ENCODE data around the gene LRRC7. TPM values are rescaled to one million over a fixed set of nuclear protein-coding genes. Genes with fewer than 3 reads are reported as not detected.

Gene LRRC7
- total RNA-seq, 1 experiment from 2014 or later, result not detected

DNA sequence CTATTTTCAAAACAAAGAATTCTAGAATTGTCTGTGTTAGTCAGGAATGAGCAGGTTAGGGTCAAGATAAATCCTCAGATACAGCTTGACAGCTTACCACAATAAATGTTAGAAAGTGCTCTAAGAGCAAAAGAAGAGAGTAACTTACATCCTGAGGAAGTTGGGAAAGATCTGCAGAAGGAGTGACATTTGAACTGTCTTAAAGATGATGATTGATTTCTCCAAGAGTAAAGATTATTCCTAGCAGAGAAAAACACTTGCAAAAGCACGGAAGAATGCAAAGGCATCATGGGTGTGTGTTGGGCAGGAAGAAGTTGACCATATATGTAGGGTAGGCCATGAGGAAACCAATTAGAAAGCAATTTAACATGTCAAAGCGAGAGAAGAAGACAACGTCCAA lies 175.4 kb downstream of the LRRC7 start:
- CTCF ChIA-PET, result no interaction called here
- no peak for DNase-seq (ENCODE audit: low spot score)
- no TSS peak for BruUV-seq (replicated peaks)
- intact Hi-C loops (cut with micrococcal nuclease; ENCODE audit: unreplicated experiment), result no loop called here
- TF ChIP-seq EZH2 (IDR thresholded peaks at IDR 0.05; ENCODE audit: borderline replicate concordance, low read depth, low read length, poor library complexity, severe bottlenecking) (no peak), CTCF (conservative IDR thresholded peaks at IDR 0.05; ENCODE audit: low read depth, low read length) (no peak)
- no peak overlapping the region for H3K4me3 ChIP-seq (ENCODE audit: low read depth, low read length, poor library complexity, severe bottlenecking)
- H3K9me3 ChIP-seq (ENCODE audit: low read depth, low read length, poor library complexity, severe bottlenecking), result no peaks in the 10 kb centered on the region
- H3K36me3 ChIP-seq (ENCODE audit: insufficient read depth, low read length, poor library complexity, severe bottlenecking), result no peaks in the 10 kb centered on the region
- H3K27ac ChIP-seq (ENCODE audit: low read depth, low read length, poor library complexity, severe bottlenecking), result no peak overlapping the region
- peaks cover 2% of the 10 kb centered on the region for H3K4me1 ChIP-seq (ENCODE audit: insufficient read depth, low read length, poor library complexity, severe bottlenecking)
- no peaks in the 10 kb centered on the region for H3K27me3 ChIP-seq (replicated peaks; ENCODE audit: insufficient read depth, low read depth, low read length, poor library complexity)
- POLR2A ChIA-PET (ENCODE audit: low non-redundant PET), result no interaction called here

DNA sequence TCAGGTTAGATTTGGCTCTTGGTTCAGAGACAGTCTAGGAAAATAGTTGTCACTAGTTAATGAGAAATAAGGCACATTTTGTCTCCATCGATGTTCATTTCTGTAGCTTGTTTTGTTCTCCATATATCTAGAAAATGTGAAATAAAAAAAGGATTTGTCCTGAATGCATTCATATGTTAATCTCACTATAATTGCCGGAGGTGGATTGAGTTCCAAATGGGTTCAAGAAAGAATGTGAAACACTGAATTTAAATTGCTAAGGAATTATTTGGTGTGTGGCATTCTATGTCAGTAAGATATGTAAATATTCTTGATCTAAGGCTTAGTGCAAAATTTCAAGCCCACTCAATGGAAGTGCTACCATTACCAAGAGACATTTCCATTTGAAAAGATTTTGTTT lies 176.7 kb downstream of the LRRC7 start:
- Histone ChIP-seq H3K4me1 (ENCODE audit: insufficient read depth, low read length, poor library complexity, severe bottlenecking) (no peaks in the 10 kb centered on the region), H3K9me3 (ENCODE audit: low read depth, low read length, poor library complexity, severe bottlenecking) (no peaks in the 10 kb centered on the region), H3K27me3 (replicated peaks; ENCODE audit: insufficient read depth, low read depth, low read length, poor library complexity) (no peaks in the 10 kb centered on the region), H3K4me3 (ENCODE audit: low read depth, low read length, poor library complexity, severe bottlenecking) (no peak overlapping the region), H3K27ac (ENCODE audit: low read depth, low read length, poor library complexity, severe bottlenecking) (no peak overlapping the region), H3K36me3 (ENCODE audit: insufficient read depth, low read length, poor library complexity, severe bottlenecking) (no peaks in the 10 kb centered on the region)
- no TSS peak for BruUV-seq (replicated peaks)
- intact Hi-C loops (cut with micrococcal nuclease; ENCODE audit: unreplicated experiment), result no loop called here
- DNase-seq (ENCODE audit: low spot score), result no peak
- CTCF ChIA-PET, result no interaction called here
- no peak for TF ChIP-seq CTCF (conservative IDR thresholded peaks at IDR 0.05; ENCODE audit: low read depth, low read length)
- no peak for TF ChIP-seq EZH2 (IDR thresholded peaks at IDR 0.05; ENCODE audit: borderline replicate concordance, low read depth, low read length, poor library complexity, severe bottlenecking)
- POLR2A ChIA-PET (ENCODE audit: low non-redundant PET), result no interaction called here

DNA sequence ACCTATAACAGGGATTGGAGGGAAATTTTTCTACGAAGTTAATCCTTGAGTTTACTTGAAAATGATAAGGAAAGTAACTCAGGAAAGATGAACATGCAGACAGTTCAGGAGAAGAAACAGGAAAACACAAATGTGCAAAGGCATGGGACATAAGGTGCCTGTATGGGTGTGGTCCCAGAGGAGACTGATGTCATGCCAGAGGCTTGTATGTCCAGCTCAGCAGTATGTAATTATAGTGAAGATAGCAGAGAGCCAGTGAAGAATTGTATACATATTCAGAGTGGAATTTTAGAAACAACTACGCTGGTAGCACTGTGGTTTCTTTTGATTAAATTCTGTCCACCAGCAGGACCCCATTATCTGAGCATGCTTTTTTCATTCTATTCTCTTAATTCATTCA lies 179.5 kb downstream of the LRRC7 start:
- no peak overlapping the region for H3K4me3 ChIP-seq (ENCODE audit: low read depth, low read length, poor library complexity, severe bottlenecking)
- no peaks in the 10 kb centered on the region for H3K9me3 ChIP-seq (ENCODE audit: low read depth, low read length, poor library complexity, severe bottlenecking)
- ChIA-PET CTCF (no interaction called here), POLR2A (ENCODE audit: low non-redundant PET) (no interaction called here)
- TF ChIP-seq CTCF (conservative IDR thresholded peaks at IDR 0.05; ENCODE audit: low read depth, low read length) (no peak), EZH2 (IDR thresholded peaks at IDR 0.05; ENCODE audit: borderline replicate concordance, low read depth, low read length, poor library complexity, severe bottlenecking) (no peak)
- no peaks in the 10 kb centered on the region for H3K27me3 ChIP-seq (replicated peaks; ENCODE audit: insufficient read depth, low read depth, low read length, poor library complexity)
- H3K36me3 ChIP-seq (ENCODE audit: insufficient read depth, low read length, poor library complexity, severe bottlenecking), result no peaks in the 10 kb centered on the region
- no peak overlapping the region for H3K27ac ChIP-seq (ENCODE audit: low read depth, low read length, poor library complexity, severe bottlenecking)
- no TSS peak for BruUV-seq (replicated peaks)
- H3K4me1 ChIP-seq (ENCODE audit: insufficient read depth, low read length, poor library complexity, severe bottlenecking), result no peaks in the 10 kb centered on the region
- intact Hi-C loops (cut with micrococcal nuclease; ENCODE audit: unreplicated experiment), result no loop called here
- DNase-seq (ENCODE audit: low spot score), result no peak
